Measurements from ENCODE around the gene KEAP1.
"Not testable (repeated sequence)": the region's sequence is repeated elsewhere in the genome, so short reads cannot be mapped to it uniquely, and the experiment has no call there.

Gene KEAP1

DNA sequence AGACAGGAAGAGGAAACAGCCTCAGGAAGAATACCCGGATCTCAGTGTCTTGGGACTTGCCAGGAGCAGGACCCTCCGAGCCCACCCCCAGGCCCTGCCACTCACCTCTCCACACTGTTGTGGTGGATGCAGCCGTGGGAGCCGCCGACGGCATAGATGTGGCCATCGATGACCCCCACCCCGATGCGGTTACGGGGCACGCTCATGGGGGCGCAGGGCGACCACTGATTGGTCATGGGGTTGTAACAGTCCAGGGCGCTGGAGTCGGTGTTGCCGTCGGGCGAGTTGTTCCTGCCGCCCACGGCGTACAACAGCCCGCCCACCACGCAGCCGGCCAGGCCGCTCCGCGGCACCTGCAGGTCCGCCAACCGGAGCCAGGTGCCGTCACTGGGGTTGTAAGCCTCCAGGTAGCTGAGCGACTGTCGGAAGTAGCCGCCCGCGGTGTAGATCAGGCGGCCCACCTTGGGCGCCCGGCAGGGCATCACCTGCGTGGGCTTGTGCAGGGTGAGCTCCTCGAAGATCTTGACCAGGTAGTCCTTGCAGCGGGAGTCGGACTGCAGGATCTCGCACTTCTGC, 11.6 kb downstream of the KEAP1 start:
- no peak for DNase-seq

- DNase-seq = no peak
These were observed 16.6 kb downstream of the KEAP1 start for GRCh38 chr19:10486551-10486950.

DNA sequence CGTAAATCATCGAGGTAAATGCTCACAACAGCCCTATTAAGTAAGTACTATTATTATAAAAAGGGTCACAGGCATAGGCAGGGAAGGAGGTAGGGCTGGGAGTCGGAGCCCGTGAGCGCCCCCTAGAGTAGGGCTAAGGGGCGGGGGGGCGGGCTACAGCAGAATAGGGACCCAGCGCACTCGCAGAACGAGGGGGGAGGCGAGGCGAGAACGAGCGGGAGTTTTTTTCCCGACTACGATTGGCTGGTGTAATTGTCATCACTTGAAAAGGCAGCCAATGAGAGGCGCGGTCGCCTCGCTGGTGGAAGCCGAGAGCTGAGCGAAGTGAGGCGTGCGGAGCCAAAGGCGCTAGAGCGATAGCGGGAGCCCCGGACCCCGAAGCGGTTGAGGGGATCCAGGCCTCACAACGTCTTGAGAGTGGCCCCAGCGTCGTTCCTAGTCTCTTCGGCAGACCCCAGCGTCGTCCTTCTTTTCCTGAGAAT, 24.2 kb downstream of the KEAP1 start:
- DNase-seq = no peak

GRCh38 chr19:10478476-10478875, 24.7 kb downstream of the KEAP1 start:
- no peak for DNase-seq

GRCh38 chr19:10474962-10475451, 28.1 kb downstream of the KEAP1 start:
- no peak for DNase-seq

GRCh38 chr19:10473192-10473591, 30.0 kb downstream of the KEAP1 start:
- DNase-seq = no peak

DNA sequence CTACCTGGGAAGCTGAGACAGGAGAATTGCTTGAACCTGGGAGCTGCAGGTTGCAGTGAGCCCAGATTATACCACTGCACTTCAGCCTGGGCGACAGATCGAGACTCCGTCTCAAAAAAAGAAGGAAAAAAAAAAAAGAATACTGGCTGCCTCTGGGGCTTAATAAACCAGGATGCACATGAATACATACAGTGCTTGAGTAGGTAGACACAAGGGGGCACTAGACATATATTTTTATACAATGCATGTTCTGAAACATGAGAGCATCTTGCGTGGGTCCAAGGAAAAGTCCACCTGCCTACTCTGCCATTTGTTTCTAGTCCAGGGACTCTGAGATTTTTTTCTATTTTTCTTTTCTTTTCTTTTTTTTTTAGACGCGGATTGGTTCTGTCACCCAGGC, 31.2 kb downstream of the KEAP1 start:
- DNase-seq = peak; percentile 19

GRCh38 chr19:10468133-10468532, 35.0 kb downstream of the KEAP1 start:
- DNase-seq = no peak

GRCh38 chr19:10467104-10467706, 36.0 kb downstream of the KEAP1 start:
- DNase-seq = no peak

GRCh38 chr19:10464456-10464855, 38.7 kb downstream of the KEAP1 start:
- DNase-seq = no peak

GRCh38 chr19:10462557-10462956, 40.6 kb downstream of the KEAP1 start:
- DNase-seq = no peak

DNA sequence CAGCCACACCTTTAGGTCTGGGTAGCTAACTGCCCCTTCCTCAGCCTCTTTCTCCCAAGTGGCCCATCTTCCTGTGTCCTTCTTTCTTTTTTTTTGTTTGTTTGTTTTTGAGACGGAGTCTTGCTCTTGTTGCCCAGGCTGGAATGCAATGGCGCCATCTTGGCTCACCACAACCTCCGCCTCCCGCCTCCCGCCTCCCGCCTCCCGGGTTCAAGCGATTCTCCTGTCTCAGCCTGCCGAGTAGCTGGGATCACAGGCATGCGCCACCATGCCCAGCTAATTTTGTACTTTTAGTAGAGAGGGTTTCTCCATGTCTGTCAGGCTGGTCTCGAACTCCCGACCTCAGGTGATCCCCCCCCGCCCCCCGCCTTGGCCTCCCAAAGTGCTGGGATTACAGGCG, 41.1 kb downstream of the KEAP1 start:
- DNase-seq = not testable (repeated sequence)

- no peak for DNase-seq
These were observed 41.9 kb downstream of the KEAP1 start for GRCh38 chr19:10461047-10461949.

GRCh38 chr19:10460714-10461046, 42.5 kb downstream of the KEAP1 start:
- DNase-seq = no peak

DNA sequence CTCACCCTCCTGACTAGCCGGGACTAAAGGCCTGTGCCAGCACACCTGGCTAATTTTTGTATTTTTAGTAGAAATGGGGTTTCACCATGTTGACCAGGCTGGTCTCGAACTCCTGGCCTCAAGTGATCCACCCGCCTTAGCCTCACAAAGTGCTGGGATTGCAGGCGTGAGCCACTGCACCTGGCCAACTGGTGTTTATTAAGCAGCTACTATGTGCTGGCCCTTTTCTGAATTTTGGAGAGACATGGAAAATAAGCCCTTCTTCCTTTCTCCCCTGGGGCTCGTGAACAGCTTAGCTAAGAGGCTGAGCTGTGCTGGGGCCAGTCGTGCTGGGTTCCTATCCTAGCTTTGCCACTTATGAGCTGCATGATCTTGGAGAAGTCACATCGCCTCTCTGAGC, 44.4 kb downstream of the KEAP1 start:
- not testable (repeated sequence) for DNase-seq

GRCh38 chr19:10454267-10454666, 48.9 kb downstream of the KEAP1 start:
- DNase-seq = no peak

DNA sequence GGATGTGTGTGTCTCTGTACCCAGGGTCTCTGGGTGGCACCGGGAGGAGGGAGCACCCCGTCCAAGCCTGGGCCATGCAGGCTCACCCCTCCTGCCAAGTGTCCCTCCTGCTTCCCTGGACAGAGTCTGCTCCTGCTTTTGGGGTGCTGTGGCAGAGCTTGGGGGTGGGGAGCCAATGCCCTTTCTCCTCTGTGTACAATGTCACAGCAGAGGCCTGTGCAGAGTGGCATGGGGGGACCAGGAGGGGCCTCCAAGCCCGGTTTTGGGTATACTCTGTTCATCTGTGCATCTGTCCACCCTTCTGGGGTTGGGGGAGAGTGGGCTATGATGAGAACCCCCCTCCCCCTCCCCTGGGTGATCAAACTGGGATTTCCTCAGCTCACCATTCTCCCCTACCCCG, 49.3 kb downstream of the KEAP1 start:
- no peak for DNase-seq

DNA sequence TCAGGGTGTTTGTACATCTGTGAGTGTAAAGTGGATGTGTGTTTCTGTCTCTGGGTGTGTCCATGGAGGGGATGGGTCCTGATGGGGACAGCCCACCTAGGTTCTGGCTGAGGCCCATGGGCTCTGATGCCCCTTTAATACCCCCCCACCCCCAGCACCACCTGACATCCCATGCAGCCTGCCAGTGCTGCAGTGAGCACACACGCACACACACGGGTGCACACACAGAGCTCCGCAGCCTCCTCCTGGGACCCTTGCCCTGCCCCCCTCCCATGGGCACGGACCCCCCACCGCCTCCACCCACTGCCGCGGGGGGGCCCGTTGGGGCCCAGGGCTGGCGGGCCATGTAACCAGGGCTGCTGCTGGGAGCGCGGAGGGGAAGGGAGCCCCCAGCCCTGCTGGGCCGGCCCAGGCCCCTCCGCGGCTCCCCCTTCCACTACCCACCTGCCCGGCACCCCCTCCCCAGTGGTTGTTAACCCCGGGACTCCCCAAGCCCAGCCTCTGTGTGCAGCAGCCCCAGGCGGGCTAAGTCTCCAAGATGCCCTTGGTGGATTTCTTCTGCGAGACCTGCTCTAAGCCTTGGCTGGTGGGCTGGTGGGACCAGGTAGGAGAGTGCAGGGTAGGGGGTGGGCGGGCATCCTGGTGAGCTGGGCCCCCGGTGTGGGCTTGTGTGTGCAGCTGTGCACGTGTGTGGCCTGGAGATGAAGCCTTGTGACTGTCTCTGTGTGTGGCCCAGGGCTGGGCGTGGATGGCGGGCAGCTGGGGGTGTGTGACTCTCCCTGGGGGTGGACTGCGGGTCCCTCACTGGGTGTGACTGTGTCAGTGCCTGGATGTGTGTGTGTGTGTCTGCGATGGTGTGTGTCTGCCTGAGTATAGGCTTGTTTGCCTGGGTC, 50.2 kb downstream of the KEAP1 start:
- no peak for DNase-seq

- no peak for DNase-seq
These were observed 52.1 kb downstream of the KEAP1 start for GRCh38 chr19:10450853-10451609.

- no peak for DNase-seq
These were observed 52.8 kb downstream of the KEAP1 start for GRCh38 chr19:10450191-10450852.

DNA sequence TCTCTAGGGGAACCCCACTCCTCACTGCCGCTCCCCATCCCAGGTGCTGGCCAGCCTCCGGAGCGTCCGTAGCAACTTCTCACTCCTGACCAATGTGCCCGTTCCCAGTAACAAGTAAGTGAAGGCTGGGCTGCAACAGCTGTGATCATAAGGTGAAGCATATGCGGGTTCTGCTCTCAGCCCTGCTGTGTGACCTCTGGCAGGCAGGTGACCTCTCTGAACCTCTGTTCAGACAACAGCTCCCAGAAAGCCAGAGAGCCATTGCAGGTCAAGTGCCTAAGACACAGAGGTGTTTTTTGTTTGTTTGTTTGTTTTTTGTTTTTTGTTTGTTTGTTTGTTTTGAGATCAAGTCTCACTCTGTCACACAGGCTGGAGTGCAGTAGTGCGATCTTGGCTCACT, 54.1 kb downstream of the KEAP1 start:
- no peak for DNase-seq

GRCh38 chr19:10442698-10443097, 60.5 kb downstream of the KEAP1 start:
- DNase-seq = no peak
